HepG2 (cell line): ENCODE results near the gene LIPH. TPM values are rescaled to one million over a fixed set of nuclear protein-coding genes. Genes with fewer than 3 reads are reported as not detected.

Experiments used
- DNMT3B ChIP-seq: conservative IDR thresholded peaks from 2 replicates; pipeline ENCODE4 v1.6.1; 2016; ENCODE audit warnings: missing biosample characterization, control low read depth
- FOXO4 ChIP-seq: sonication (generic); formaldehyde crosslinking; conservative IDR thresholded peaks from 2 replicates; pipeline ENCODE4 v1.8.1; 2023; ENCODE audit warnings: missing genetic modification reagents
- HDAC6 ChIP-seq: fragments of 200-600 bp; sonication (generic); IDR thresholded peaks from 2 replicates; pipeline ENCODE4 v1.7.0; 2017; ENCODE audit warnings: mild to moderate bottlenecking, antibody characterized with exemption, low read length, low read depth
- HHEX ChIP-seq: IDR thresholded peaks from 2 replicates; pipeline ENCODE4 v1.6.1; 2016; ENCODE audit warnings: control low read depth
- HNRNPLL ChIP-seq: fragments of 200-400 bp; formaldehyde crosslinking; IDR thresholded peaks from 2 replicates; pipeline ENCODE4 v1.6.1; 2017; ENCODE audit warnings: mild to moderate bottlenecking, low read depth, low read length; ENCODE audit not compliant: poor library complexity, severe bottlenecking
- JARID2 ChIP-seq: sonication (generic); formaldehyde crosslinking; IDR thresholded peaks from 2 replicates; pipeline ENCODE4 v1.8.1; 2023; ENCODE audit warnings: missing genetic modification reagents, inconsistent platforms; ENCODE audit not compliant: insufficient replicate concordance
- RARA ChIP-seq: IDR thresholded peaks from 2 replicates; pipeline ENCODE4 v1.6.1; 2016; ENCODE audit warnings: missing genetic modification reagents, missing compliant biosample characterization
- SKI ChIP-seq: fragments of 450-650 bp; IDR thresholded peaks from one replicate; pipeline ENCODE4 v1.6.1; 2018; ENCODE audit warnings: mild to moderate bottlenecking; ENCODE audit not compliant: partially characterized antibody
- SNAPC5 ChIP-seq: sonication (generic); formaldehyde crosslinking; IDR thresholded peaks from 2 replicates; pipeline ENCODE4 v1.8.1; 2023; ENCODE audit warnings: mild to moderate bottlenecking, missing genetic modification reagents, borderline replicate concordance
- UBTF ChIP-seq: sonication (generic); formaldehyde crosslinking; IDR thresholded peaks from 2 replicates; pipeline ENCODE4 v1.4.0; 2020; ENCODE audit warnings: mild to moderate bottlenecking, missing genetic modification reagents
- ZFP41 ChIP-seq: sonication (generic); formaldehyde crosslinking; IDR thresholded peaks from 2 replicates; pipeline ENCODE4 v1.4.0; 2020; ENCODE audit warnings: mild to moderate bottlenecking, missing genetic modification reagents, borderline replicate concordance
- ZNF333 ChIP-seq: sonication (generic); formaldehyde crosslinking; IDR thresholded peaks from 2 replicates; pipeline ENCODE4 v1.4.0; 2020; ENCODE audit warnings: mild to moderate bottlenecking, missing genetic modification reagents, borderline replicate concordance
- ZNF737 ChIP-seq: sonication (generic); formaldehyde crosslinking; IDR thresholded peaks from 2 replicates; pipeline ENCODE4 v1.5.0; 2020; ENCODE audit warnings: missing genetic modification reagents, mild to moderate bottlenecking, borderline replicate concordance
- ZNF75D ChIP-seq: sonication (generic); formaldehyde crosslinking; IDR thresholded peaks from 2 replicates; pipeline ENCODE4 v1.8.1; 2023; ENCODE audit warnings: missing genetic modification reagents, mild to moderate bottlenecking, borderline replicate concordance
- polyA plus RNA-seq, 8 experiments: library from polyadenylated mRNA; depleted of rRNA in 3 of 8; stranded (reverse) in 7 of 8; unstranded in 1 of 8; fragments of >200 nt; fragmentation: Illumina TruSeq in 4 of 8; extraction: Trizol in 4 of 8; gene quantifications; 2 replicates each; pipeline versions ENCODE4 v1.2.1 to v1.2.3, GENCODE V29; 2011 to 2016; ENCODE audit warnings: low read depth in 4 of 8, missing spikeins in 1 of 8, mixed read lengths in 1 of 8; ENCODE audit not compliant: insufficient read depth in 1 of 8
- total RNA-seq, 5 experiments: library from RNA; depleted of rRNA; stranded (reverse); fragments of >200 nt; fragmentation: Illumina TruSeq; extraction: Trizol; gene quantifications; 2 replicates each; pipeline ENCODE4 v1.2.3, GENCODE V29; 2016; ENCODE audit warnings: low read depth in 1 of 5
- TF ChIP-seq, protein P1 (sequence below): sonication (generic); formaldehyde crosslinking; IDR thresholded peaks from 2 replicates; pipeline ENCODE4 v1.4.0; 2020; ENCODE audit warnings: missing genetic modification reagents
- TF ChIP-seq, protein P2 (sequence below): sonication (generic); formaldehyde crosslinking; IDR thresholded peaks from 2 replicates; pipeline ENCODE4 v1.8.0; 2022; ENCODE audit warnings: mild to moderate bottlenecking, missing genetic modification reagents, moderate library complexity
- TF ChIP-seq, protein P3 (sequence below): sonication (generic); IDR thresholded peaks from 2 replicates; pipeline ENCODE4 v1.6.1; 2016; ENCODE audit warnings: low read depth, borderline replicate concordance

LIPH gene
- total and polyA plus RNA-seq, 2 of the 13 experiments (the other 11 are each of a cell fraction or from before 2014, with no cell fraction given): 0.09 to 0.34 TPM

- TF ChIP-seq, protein P1, sequence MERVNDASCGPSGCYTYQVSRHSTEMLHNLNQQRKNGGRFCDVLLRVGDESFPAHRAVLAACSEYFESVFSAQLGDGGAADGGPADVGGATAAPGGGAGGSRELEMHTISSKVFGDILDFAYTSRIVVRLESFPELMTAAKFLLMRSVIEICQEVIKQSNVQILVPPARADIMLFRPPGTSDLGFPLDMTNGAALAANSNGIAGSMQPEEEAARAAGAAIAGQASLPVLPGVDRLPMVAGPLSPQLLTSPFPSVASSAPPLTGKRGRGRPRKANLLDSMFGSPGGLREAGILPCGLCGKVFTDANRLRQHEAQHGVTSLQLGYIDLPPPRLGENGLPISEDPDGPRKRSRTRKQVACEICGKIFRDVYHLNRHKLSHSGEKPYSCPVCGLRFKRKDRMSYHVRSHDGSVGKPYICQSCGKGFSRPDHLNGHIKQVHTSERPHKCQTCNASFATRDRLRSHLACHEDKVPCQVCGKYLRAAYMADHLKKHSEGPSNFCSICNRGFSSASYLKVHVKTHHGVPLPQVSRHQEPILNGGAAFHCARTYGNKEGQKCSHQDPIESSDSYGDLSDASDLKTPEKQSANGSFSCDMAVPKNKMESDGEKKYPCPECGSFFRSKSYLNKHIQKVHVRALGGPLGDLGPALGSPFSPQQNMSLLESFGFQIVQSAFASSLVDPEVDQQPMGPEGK: peak; percentile 86
- no peak for TF ChIP-seq ZFP41 (CRISPR knock-in tag)
- TF ChIP-seq SNAPC5 (CRISPR knock-in tag): no peak
- no peak for TF ChIP-seq ZNF333 (CRISPR knock-in tag)
- no peak; the same call in 1 of the 2 replicates for TF ChIP-seq DNMT3B (CRISPR knock-in tag)
- no peak for TF ChIP-seq HDAC6
- no peak for TF ChIP-seq ZNF75D (CRISPR knock-in tag)
- peak; percentile 80 for TF ChIP-seq JARID2 (CRISPR knock-in tag)
- TF ChIP-seq UBTF (CRISPR knock-in tag): peak; percentile 100
- TF ChIP-seq FOXO4: no peak
- TF ChIP-seq ZNF737 (CRISPR knock-in tag): no peak
- TF ChIP-seq RARA (CRISPR knock-in tag): no peak; the same call in 1 of the 2 replicates
- TF ChIP-seq, protein P2, sequence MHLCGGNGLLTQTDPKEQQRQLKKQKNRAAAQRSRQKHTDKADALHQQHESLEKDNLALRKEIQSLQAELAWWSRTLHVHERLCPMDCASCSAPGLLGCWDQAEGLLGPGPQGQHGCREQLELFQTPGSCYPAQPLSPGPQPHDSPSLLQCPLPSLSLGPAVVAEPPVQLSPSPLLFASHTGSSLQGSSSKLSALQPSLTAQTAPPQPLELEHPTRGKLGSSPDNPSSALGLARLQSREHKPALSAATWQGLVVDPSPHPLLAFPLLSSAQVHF: peak; percentile 76; the same call in 1 of the 2 replicates
- peak; percentile 79 for TF ChIP-seq HNRNPLL
- TF ChIP-seq HHEX (CRISPR knock-in tag): no peak
- TF ChIP-seq, protein P3, sequence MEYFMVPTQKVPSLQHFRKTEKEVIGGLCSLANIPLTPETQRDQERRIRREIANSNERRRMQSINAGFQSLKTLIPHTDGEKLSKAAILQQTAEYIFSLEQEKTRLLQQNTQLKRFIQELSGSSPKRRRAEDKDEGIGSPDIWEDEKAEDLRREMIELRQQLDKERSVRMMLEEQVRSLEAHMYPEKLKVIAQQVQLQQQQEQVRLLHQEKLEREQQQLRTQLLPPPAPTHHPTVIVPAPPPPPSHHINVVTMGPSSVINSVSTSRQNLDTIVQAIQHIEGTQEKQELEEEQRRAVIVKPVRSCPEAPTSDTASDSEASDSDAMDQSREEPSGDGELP: no peak
- no peak for TF ChIP-seq SKI
Observed at GRCh38 chr3:185498503-185499396, 53.6 kb downstream of the LIPH start, which contains the start of gene TMEM41A (continued).
